Measurements from ENCODE around the gene ZBED4. TPM values are rescaled to one million over a fixed set of nuclear protein-coding genes. Genes with fewer than 3 reads are reported as not detected.

Gene ZBED4
- total RNA-seq, 2 experiments from 2014 or later: 19.7 to 20.1 TPM

- peak overlapping the region; percentile 59 for H3K4me3 Mint-ChIP-seq
- intact Hi-C loops (cut with micrococcal nuclease): loop anchor here (5.0 kb wide), 2 partner anchors 34 to 84 kb away; no protein-coding TSS in a partner anchor
- TF ChIP-seq CTCF (IDR thresholded peaks at IDR 0.05): no peak
Measured at GRCh38 chr22:49933236-49934159, 79.9 kb downstream of the ZBED4 start.

GRCh38 chr22:49934160-49934890 is 80.7 kb downstream of the ZBED4 start:
- CTCF ChIA-PET: interaction anchor here (1.3 to 1.6 kb wide), 2 partner anchors 50 to 97 kb away, joined by 3 to 11 read pairs; no protein-coding TSS in a partner anchor
- H3K4me3 Mint-ChIP-seq: peak overlapping the region; percentile 59
- H3K9me3 Mint-ChIP-seq: no peaks in the 10 kb centered on the region
- no peak for TF ChIP-seq CTCF (IDR thresholded peaks at IDR 0.05)
- DNase-seq: peak; percentile 57
- no peak for ATAC-seq
- intact Hi-C loops (cut with micrococcal nuclease): loop anchor here (5.0 kb wide), 2 partner anchors 33 to 83 kb away; no protein-coding TSS in a partner anchor
- peak overlapping the region; percentile 52 for H3K27ac Mint-ChIP-seq
- no peaks in the 10 kb centered on the region for H3K27me3 Mint-ChIP-seq
- H3K4me1 Mint-ChIP-seq (ENCODE audit: low read depth): peaks cover 37% of the 10 kb centered on the region
- POLR2A ChIA-PET: interaction anchor here (1.2 to 1.7 kb wide), 3 partner anchors 12 to 85 kb away, joined by 3 to 9 read pairs (median 4); no protein-coding TSS in a partner anchor
- H3K36me3 Mint-ChIP-seq (ENCODE audit: low read depth): no peaks in the 10 kb centered on the region

More at GRCh38 chr22:49933236-49934159, 79.9 kb downstream of the ZBED4 start:
- DNase-seq (no peak), ATAC-seq (no peak)
- Mint-ChIP-seq H3K27ac (peak overlapping the region; percentile 75), H3K9me3 (no peaks in the 10 kb centered on the region), H3K4me1 (ENCODE audit: low read depth) (peaks cover 37% of the 10 kb centered on the region), H3K27me3 (no peaks in the 10 kb centered on the region), H3K36me3 (ENCODE audit: low read depth) (no peaks in the 10 kb centered on the region)
- ChIA-PET POLR2A (interaction anchor here (0.7 to 1.7 kb wide), 7 partner anchors 13 to 97 kb away, joined by 3 to 9 read pairs (median 4); no protein-coding TSS in a partner anchor), CTCF (interaction anchor here (1.3 to 1.6 kb wide), 3 partner anchors 50 to 97 kb away, joined by 3 to 11 read pairs (median 3); no protein-coding TSS in a partner anchor)

GRCh38 chr22:49934891-49935557 is 81.4 kb downstream of the ZBED4 start:
- Mint-ChIP-seq H3K9me3 (no peaks in the 10 kb centered on the region), H3K4me1 (ENCODE audit: low read depth) (peaks cover 35% of the 10 kb centered on the region), H3K27ac (peak overlapping the region; percentile 71), H3K27me3 (no peaks in the 10 kb centered on the region), H3K36me3 (ENCODE audit: low read depth) (no peaks in the 10 kb centered on the region), H3K4me3 (peak overlapping the region; percentile 59)
- ChIA-PET CTCF (no interaction called here), POLR2A (no interaction called here)
- intact Hi-C loops (cut with micrococcal nuclease): loop anchor here (5.0 kb wide), 2 partner anchors 32 to 82 kb away; no protein-coding TSS in a partner anchor
- DNase-seq (peak; percentile 91), ATAC-seq (peak; percentile 6)
- no peak for TF ChIP-seq CTCF (IDR thresholded peaks at IDR 0.05)

- intact Hi-C loops (cut with micrococcal nuclease): no loop called here
- TF ChIP-seq CTCF (IDR thresholded peaks at IDR 0.05): no peak
- Mint-ChIP-seq H3K36me3 (ENCODE audit: low read depth) (no peaks in the 10 kb centered on the region), H3K4me1 (ENCODE audit: low read depth) (peaks cover 30% of the 10 kb centered on the region), H3K27me3 (no peaks in the 10 kb centered on the region), H3K4me3 (peak overlapping the region; percentile 29), H3K27ac (peak overlapping the region; percentile 66), H3K9me3 (no peaks in the 10 kb centered on the region)
- DNase-seq (no peak), ATAC-seq (no peak)
- POLR2A ChIA-PET: interaction anchor here (1.4 to 2.6 kb wide), 6 partner anchors 10 to 36 kb away, joined by 4 to 13 read pairs (median 7); partner anchors contain the start of gene PIM3
- CTCF ChIA-PET: interaction anchor here (1.0 to 1.6 kb wide), 4 partner anchors 36 to 95 kb away, joined by 3 to 7 read pairs (median 3); no protein-coding TSS in a partner anchor
Measured at GRCh38 chr22:49935561-49935960, 81.9 kb downstream of the ZBED4 start.

Data from activated CD8-positive, alpha-beta T cell treated with anti-CD3 and anti-CD28 coated beads for 36 hours (primary cell).